ENCODE measurements around the gene RPTOR.

Gene RPTOR

GRCh38 chr17:80825471-80826345 lies 281.1 kb downstream of the RPTOR start:
- no peak for DNase-seq

- no peak for DNase-seq
Observed at GRCh38 chr17:80826346-80826954, 281.8 kb downstream of the RPTOR start.

GRCh38 chr17:80826955-80827645 lies 282.5 kb downstream of the RPTOR start:
- DNase-seq = no peak

- no peak for DNase-seq
Observed at GRCh38 chr17:80827646-80828643, 283.3 kb downstream of the RPTOR start.

GRCh38 chr17:80829166-80829813 lies 284.7 kb downstream of the RPTOR start:
- DNase-seq = no peak

- no peak for DNase-seq
Observed at GRCh38 chr17:80830020-80830780, 285.6 kb downstream of the RPTOR start.

GRCh38 chr17:80831491-80831890 lies 286.9 kb downstream of the RPTOR start:
- no peak for DNase-seq

- no peak for DNase-seq
Observed at GRCh38 chr17:80832266-80832676, 287.6 kb downstream of the RPTOR start.

GRCh38 chr17:80832888-80833583 lies 288.4 kb downstream of the RPTOR start:
- peak; percentile 93 for DNase-seq

GRCh38 chr17:80833952-80834892 lies 289.6 kb downstream of the RPTOR start:
- peak; percentile 43 for DNase-seq

- no peak for DNase-seq
Observed at GRCh38 chr17:80834893-80835275, 290.2 kb downstream of the RPTOR start.

GRCh38 chr17:80835816-80836657 lies 291.4 kb downstream of the RPTOR start:
- DNase-seq = no peak

GRCh38 chr17:80836658-80836965 lies 292.0 kb downstream of the RPTOR start:
- DNase-seq = no peak

GRCh38 chr17:80836971-80837481 lies 292.4 kb downstream of the RPTOR start:
- DNase-seq = no peak

- DNase-seq = no peak
Observed at GRCh38 chr17:80837711-80838110, 293.1 kb downstream of the RPTOR start.

- DNase-seq = no peak
Observed at GRCh38 chr17:80838311-80839025, 293.8 kb downstream of the RPTOR start.

GRCh38 chr17:80839026-80839345 lies 294.3 kb downstream of the RPTOR start:
- no peak for DNase-seq

GRCh38 chr17:80839511-80839941 lies 294.9 kb downstream of the RPTOR start:
- DNase-seq = no peak

All from NCI-H1436 (cell line).